SW480 (cell line): Measurements from ENCODE around the gene SKAP2.

Experiments used
- DNase-seq: peaks from one replicate; pipeline ENCODE4 v3.0.0-alpha.2; 2016; ENCODE audit warnings: low spot score

The SKAP2 gene

DNA sequence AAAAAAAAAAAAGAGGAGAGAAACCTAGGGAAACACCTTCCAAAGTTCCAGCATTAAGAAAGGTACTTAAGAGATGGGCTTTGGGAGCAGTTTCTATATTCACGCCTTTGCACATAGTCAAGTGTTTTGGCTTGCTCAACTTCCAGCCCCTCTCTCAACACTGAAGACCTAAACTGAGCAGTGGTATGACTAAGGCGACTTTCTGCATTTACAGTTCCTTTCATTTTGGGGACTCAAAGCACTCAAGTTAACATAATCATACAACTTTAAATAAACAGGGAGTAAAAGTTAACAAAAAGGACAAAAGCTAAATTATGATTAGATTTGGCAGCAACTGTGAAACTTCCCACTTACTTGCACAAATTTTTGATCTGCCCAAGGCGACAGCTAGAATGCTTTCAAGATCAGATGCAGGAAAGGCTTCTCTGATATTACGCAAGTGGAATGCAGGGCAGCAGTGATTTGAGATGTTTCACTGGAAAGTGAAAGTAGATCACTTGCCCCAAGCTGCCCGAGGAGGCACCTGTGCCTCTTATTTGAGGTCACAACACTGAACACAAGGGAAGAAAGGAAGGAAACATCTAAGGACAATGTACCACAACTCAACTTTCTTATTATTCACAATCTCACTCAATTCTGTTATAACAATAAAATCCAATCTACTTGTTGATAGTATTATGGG is 199.5 kb downstream of the SKAP2 start:
- peak; percentile 68 for DNase-seq

DNA sequence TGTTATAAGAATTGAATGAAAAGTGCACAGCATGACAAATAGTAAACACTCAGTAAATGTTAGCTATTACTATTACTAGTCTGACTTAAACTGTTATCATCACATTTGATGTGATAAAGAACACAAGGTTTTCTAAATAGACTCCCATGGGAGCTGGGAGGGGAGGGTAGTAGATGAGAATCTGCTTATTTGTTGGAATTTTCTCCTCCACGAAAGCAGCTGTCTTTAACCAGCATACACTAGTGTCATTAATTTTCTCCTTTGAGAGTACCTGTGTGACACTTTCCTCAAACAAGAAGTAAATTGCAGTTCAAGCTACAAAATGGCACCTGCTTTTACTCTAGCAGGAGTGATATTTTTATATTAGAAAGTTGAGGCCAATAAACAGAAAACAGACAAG is 200.1 kb downstream of the SKAP2 start:
- no peak for DNase-seq

DNA sequence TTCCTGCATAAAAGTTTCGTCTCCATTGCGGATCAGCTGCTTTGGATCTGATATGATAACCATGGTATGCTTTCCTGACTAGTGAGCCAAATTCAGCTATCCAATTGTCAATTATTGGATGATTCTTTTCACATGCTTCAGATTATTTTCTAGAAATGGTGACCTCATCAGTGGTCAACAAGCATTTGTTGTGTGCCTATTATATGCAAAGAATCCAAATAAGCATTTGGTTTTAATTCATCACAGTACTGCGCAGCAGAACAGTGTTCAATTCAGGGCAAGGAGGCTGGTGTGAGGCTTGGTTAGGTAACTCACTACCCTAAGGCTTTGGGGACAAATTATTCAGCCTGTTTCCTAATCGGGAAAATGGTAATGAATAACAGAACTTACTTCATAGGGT is 200.5 kb downstream of the SKAP2 start:
- no peak for DNase-seq

DNA sequence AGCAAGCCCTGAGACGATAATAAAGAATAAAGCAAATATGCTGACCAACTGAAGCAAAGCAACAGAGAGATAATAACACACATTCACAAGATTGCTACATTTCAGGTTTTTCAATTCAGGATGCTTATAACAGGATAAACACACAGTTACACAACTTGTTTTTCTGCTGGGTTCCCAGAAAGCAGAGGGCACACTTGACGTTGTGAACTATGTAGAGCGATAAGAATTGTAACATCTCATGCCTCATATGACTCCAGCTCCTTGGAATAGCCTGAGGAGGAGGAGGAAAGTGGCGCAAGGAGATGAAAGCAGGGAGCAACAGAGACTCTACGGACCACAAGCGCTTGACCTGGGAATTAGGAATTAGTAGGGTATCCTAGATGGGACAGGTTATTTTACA is 201.7 kb downstream of the SKAP2 start:
- DNase-seq = no peak

DNA sequence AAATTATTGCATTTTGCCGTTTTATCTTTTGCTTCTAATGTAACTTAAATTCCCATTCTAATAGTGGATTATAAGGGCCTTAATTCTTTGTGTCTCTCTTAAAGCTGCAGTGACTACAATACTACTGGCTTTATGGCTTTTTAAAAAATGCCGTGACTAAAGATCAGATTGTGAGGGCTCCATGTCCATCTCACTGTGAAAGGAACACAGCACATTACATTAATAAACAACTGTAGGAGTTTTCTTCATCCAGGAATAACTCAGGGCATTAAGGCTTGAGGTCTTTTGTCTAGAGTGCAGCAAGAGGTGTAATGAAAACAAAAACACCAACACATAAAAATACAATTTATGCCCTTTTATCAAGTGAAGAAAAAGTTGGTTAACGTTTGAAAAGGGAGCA is 205.3 kb downstream of the SKAP2 start:
- no peak for DNase-seq

DNA sequence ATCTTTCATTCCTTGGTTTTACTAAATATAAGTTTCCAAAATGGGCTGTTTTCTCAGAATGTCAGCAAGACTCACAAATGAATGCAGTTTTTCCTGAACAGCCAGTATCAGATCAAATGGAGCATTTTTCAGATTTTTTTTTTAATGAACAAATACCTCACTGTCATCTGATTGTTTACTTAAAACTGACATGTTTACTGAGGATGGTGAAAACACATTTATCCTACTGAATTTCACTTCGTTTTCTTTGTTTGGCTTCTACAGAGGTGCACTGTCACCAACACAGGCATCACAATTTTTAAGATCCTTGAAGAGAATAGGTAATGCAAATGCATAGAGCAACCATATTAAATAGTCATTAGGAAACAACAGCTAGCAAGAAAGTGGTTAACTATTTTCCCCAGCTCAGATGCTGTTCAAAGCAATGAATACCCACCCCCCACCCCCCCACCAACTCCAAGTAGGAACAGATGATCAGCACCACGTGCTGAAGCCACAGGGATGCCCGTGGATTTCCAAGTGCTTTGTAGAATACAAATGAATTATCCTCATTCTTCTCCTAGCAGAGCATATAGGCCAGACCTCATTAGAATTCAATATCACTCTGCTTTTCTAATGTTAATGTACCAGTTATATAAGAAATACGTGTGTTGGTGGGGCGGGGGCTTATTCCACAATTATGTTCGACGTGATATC is 205.9 kb downstream of the SKAP2 start:
- no peak for DNase-seq

DNA sequence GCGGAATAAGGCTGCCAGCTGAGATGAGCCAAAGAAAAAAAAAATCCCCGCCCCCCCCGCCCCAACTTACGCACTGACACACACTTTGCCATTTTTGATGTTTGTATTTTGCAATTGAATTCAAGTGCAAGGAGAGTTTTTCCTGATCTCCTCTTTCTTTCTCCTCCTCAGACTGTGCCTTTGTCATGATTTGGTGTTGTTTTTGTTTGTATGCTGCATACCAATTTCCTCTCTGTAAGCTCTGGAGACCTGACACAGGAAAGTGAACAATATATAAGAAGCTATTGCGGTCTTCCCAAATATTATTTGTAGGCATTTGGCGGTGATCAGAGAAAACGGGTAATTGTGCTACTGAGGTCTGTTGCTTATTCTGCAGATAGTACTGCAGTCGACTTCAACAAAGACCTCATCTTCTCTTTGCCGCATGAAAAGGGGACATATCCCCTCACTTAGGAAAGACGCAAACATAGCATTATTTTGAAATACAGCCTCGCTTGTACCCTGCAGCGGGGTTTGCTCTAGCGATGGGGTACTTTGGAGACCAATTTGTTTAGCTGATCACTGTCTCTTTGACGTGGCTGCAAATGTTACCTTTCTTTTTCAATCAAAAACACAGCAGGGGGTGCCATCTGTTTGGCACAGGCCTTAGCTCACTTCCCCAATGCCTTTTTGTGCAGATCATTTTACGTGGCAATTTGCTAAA is 206.6 kb downstream of the SKAP2 start:
- no peak for DNase-seq

DNA sequence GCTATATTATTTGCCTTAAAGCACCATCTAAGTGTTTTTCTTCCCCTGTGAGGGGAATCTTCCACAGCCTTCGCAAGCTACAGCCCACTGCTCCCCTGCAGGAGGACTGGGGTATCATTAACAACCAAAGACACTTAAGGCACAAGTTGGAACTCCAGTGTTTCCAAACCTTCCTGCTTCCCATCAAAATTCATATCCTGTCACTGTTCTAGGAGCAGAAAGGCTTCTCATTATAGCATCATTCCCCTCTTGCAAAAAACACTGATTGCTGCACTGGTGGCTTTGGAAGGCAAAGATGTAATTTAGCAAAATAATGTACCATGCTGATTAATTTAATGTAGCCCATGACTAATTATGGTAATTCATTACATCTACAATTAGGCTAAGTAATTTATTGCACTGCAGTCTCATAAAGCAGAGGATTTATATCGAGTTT is 207.2 kb downstream of the SKAP2 start:
- DNase-seq = no peak

DNA sequence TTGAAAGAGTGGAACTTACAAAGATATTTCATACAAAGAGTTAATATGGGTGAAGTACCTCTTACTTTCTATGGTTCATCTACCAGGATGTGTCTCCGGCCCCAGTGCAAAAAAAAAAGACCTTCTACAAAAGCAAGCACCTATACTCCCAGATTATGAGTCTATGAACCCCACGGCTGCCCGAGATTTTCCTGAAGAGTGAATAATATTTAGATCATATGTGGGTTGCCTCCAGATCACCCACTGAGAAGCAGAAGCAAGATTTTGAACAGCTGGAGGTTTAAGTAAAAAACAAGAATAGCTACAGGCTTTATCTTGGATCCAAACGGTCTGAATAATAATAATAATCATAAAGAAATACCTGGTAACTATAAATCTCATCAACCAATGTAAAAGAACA is 207.7 kb downstream of the SKAP2 start:
- DNase-seq = no peak

DNA sequence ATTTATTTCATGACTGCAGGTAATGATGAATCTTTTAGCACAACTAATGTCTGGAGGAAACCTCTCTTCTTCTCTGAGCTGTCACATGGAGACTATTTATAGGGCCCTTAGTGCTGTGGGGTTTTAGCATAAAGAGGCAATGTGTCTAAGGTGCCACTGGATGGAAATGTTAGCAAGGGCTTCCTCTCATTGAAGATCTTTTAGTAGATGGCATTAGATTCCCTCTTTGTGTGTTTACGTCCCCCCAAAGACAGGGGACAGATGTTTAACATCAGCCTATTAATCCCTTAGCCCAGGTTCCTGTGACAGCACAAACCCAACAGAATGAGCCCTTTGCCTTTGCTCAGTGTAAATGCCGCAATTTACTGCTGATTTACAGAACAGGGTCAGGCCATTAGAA is 208.6 kb downstream of the SKAP2 start:
- no peak for DNase-seq

DNA sequence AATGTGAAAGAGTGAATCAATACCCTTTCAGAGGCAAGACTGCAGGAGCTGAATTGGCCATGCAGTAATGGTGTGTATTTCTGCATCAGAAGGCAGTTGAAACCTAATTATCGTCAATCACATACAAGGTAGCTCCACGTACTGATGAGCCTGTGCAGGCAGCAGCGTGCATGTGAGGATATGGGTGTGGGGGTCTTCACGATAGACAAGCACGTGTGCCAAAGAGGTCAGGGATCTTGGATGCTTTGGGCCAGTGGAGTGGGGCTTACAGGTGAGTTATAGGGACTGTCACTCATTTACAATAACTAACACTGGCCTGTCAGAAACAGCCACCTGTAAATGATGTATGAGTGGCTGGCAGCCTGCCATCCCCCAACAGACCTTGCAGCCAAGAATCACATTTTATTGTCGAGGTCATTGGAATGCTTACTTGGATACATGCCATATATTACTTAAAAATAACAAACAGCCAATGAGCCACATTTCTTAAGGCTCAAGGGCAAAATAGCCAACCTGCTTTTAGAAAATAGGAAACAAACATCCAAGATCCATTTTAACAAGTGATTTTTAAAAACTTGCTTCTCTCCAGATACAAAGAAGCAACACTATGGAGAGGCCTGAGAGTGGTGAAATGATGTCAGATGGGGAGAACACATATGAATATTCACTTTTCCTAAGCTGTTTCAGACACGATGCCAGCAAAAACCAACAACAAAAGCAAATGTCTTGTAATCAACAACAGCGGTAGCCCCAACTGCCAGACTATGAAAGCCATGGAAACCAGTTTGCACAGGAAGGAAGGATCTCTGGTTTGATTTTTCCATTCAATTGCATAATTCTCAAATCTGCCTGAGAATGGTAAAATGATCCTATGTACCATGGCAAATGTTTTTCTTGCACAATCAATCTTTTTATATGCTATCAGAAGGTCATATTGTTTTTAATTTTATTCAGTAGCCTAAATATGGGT is 210.7 kb downstream of the SKAP2 start:
- peak; percentile 42 for DNase-seq

DNA sequence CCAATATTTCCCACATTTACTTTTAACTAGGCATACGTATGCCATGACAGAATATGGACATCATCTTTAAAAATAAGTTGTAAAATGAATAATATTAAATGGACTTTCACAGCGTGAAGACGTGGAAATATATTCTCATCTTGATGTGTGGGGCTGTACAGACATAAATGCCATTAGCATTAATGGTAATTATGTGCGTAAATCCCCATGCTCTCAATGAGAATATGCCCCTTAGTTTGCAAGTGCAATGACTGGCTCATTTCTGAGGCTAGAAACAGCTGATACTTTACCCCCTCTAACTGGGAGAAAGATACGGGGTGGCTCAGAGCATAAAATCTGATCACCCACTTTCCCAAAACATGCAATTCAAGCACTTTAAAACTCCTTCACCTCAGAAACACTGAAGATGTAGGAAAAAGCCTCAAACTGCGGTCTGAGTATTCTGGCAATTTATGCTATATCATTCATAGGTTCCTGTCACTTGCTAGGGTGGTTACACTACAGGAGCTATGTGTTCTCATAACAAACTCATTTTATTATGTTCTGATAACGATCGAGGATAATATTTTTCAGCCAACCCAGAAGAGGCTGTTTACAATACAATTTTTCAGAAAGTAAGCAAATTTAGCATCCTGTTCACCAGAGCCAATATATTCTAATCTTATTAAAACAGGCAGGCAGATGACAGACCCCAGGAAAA is 211.8 kb downstream of the SKAP2 start:
- no peak for DNase-seq

DNA sequence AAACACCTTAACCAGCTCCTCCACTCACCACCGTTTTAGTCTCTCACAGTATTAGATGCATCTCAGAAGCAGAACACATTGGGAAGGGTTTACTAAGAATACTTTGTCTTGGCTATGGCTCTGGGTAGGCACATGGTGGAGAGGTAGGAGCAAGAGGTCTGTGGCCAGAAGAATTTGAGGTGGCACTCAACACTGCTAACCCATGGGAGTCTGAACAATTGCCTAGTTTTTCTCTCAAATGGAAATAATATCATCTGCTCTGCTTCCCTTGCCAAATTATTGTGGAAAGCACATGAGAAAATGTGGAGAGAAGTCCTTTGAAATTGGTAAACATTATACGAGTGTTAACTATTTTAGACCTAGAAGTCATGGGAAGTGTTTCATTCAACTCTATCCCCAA is 214.3 kb downstream of the SKAP2 start:
- no peak for DNase-seq

DNA sequence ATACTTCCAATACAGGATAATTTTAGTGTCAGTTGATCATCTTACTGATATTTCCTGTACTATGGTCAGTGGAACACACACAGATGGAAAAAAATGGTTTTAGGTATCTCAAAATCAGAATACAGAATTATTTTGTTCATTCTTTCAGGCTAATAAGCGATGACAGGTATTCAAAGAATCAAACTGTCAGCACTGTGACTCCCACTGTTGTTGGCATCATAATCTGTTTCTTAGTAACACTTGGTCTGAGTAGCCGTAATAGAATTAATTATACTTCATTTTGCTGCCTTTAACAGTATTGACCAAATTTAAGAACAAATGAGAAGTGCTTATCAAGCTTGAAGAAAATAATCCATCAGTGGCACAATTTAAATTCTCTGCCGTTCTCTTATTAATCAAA is 215.0 kb downstream of the SKAP2 start:
- no peak for DNase-seq

DNA sequence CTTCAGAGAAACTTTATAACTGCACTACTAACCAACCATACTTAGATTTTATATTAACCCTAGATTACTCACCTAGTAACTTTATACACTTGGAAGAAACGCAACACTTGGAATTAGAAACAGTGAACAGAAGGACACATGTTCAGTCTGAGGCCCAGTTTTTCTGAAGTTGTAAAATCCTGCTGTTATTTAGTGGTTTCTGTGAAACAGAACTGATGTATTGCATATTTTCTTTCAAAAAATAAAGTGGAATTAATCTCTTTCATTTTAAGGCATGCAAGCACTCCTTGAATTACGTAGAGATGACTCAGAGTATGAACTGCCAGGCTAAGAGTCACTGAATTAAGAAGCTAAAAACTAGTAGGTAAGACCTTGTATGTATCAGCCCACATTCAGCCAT is 215.8 kb downstream of the SKAP2 start:
- DNase-seq = no peak

DNA sequence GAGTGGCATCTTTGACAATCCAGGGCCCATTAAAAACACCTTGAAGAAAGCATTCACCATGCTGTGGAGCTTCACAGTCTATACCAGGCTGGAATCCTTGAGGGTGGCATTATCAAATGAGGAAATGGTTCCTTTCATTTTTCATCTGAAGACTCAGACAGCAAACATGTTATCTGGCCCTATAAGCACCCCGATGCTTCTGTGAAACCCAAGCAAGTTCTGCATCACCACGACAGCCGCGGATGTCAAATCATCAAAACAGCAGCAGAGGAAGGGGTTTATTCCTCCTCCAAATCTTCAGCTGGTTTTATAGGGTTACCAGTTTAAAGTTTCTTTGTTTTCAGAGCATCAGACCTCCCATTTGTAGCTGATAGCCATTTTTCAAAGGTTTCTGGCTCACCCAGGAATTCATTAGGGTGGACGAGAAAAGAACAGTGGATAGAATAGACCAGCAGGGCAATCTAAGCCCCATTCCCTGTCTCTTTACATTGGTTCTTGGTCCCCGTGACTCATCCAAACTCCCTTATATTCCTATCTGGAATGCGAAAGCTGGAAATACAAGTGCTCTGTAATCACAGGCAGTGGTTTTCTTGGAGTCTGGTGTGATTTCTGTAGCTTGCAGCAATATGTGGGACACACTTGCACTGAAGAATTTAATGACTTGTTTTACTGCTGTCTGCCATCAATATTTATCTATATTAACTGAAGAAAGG is 217.9 kb downstream of the SKAP2 start:
- DNase-seq = no peak

DNA sequence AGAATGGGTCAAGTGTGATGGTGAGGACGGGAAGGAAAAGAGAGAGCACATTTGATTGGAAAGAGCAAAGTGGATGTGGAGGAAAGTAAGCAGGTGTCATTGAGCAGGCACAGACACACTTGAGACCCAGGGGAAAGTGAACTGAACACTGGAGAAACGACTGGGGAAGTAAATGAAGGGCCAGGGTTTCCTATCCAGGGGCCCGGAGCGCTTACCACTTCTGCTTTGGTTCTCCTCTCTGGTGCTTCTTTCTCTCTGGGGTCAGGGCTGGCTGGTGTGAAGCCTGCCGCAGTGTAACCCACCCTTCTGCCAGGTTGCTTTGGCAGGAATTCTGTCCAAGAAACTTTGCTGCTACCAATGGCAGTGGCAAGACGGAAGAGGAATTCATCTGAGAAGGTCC is 219.3 kb downstream of the SKAP2 start:
- no peak for DNase-seq

DNA sequence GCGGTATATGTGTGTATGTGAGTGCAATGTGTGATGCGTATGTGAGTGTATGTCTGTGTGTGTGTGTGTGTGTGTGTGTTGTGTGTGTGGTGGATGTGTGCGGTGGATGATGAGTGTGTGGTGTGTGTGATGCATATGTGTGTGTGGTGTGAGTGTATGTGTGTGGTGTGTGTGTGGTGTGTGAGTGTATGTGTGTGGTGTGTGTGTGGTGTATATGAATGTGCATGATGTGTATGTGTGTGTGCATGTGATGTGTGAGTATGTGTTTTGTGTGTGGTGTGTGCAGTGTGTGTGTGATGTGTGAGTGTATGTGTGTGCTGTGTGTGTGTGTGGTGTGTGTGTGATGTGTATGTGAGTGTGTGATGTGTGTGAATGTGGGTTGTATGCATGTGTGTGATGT is 222.0 kb downstream of the SKAP2 start:
- no peak for DNase-seq

DNA sequence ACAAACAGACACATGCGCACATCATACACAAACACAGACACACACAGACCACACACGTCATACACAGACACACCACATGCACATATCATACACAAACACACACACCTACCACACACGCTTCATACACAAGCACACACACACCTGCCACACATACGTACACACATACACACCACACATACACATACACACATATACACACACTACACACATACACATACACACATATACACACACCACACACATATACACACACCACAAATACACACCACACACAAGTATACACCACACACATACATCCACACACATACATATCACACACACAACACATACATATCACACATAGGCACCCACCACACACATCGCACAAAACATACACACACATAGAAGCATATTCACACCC is 224.7 kb downstream of the SKAP2 start:
- no peak for DNase-seq

DNA sequence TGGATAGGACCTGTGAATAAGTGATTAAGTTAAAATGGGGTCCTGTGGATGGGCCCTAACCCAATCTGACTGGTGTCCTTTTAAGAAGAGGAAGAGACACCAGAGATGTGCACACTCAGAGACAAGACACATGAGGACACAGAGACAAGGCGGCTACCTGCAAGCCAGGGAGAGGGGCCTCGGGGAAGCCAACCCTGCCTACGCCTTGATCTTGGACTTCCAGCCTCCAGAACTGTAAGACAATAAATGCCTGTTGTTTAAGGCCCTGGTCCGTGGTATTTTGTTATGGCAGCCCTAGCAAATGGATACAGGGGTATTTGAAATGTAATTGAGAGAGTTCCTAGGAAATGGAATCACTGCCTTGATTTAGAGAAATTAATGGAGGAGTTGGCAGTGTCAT is 225.3 kb downstream of the SKAP2 start:
- no peak for DNase-seq

DNA sequence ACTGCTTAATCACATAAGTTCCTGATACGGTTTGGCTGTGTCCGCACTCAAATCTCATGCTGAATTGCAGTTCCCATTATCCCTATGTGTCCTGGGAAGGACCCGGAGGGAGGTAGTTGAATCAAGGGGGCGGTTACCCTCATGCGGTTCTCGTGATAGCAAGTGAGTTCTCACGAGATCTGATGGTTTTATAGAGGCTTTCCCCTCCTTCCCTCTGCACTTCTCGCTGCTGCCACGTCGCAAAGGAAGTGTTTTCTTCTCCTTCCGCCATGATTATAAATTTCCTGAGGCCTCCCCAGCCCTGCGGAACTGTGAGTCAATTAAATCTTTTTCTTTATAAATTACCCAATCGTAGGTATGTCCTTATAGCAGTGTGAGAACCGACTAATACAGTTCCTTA is 226.2 kb downstream of the SKAP2 start:
- DNase-seq = no peak
